ENCODE data around the gene MYF5. TPM values are rescaled to one million over a fixed set of nuclear protein-coding genes. Genes with fewer than 3 reads are reported as not detected.

Gene MYF5
- total RNA-seq, 2 donors from 2014 or later, result not detected

DNA sequence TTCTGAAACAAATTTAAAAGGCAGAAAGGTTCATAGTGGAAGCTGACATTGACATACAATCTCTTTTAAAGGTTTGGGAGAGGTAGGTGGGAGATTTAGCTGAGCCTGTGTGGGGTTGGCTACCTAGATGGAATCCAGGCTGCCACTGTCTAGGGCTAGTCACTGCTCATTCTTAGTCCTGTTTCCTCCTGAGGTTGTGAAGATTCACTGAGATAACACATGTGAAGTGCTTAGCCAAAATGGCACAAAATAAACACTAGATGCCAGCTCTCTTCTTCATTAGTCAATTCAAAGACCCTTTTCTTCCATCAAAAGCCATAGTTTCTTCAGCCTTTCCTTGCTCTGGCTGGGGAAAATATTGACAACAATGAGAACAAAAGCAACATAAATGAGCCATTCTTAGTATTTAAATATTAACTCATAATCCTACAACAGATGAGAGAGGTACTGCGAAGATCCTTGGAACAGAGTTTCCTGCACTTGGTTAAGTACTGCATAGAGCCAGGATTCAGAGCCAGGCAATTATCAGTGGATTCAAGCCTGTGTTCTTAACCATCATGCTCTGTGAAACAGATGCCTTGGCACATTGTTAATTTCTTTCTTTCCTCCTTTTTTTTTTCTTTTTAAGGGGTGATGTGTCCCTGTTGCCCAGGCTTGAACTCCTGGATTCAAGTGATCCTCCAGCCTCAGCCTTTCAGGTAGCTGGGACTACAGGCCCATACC lies 5.8 kb upstream of the MYF5 start:
- Mint-ChIP-seq H3K36me3 (ENCODE audit: insufficient read depth in 2 of 2) (peaks cover 0 to 2% of the 10 kb centered on the region in 2 donors), H3K9me3 (peaks cover under 1 to 1% of the 10 kb centered on the region in 2 donors), H3K27me3 (ENCODE audit: low read depth) (peaks cover 62% of the 10 kb centered on the region), H3K27ac (no peak overlapping the region), H3K4me1 (ENCODE audit: low read depth) (no peaks in the 10 kb centered on the region), H3K4me3 (no peak overlapping the region)
- DNase-seq (no peak), ATAC-seq (replicated peaks in 1 of 2) (no peak)

DNA sequence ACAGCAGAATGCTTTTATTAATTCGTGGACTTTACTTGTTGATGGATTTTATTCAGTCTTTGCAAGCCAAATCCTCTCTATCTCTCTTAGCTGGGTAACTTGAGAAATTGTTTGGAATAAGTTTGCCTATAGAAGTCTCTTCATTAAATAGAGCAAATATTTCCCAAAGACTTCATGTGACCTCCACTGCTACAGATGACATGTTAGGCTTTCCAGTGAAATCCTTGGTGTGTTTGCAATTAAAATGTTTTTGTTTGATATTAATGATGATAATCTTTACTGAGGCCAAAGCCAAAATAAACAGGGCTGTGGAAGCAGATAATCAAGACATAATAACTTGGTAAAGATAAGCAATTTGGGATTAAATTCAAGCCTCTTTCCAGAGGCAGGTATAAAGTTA lies 4.8 kb upstream of the MYF5 start:
- no peaks in the 10 kb centered on the region for H3K4me1 Mint-ChIP-seq (ENCODE audit: low read depth)
- H3K27me3 Mint-ChIP-seq (ENCODE audit: low read depth), result peaks cover 62% of the 10 kb centered on the region
- H3K36me3 Mint-ChIP-seq (ENCODE audit: insufficient read depth in 2 of 2), result peaks cover 0 to 4% of the 10 kb centered on the region in 2 donors
- H3K4me3 Mint-ChIP-seq, result no peak overlapping the region
- H3K27ac Mint-ChIP-seq, result no peak overlapping the region
- H3K9me3 Mint-ChIP-seq, result peaks cover 1 to 2% of the 10 kb centered on the region in 2 donors
- ATAC-seq (replicated peaks in 1 of 2) (no peak), DNase-seq (no peak)

DNA sequence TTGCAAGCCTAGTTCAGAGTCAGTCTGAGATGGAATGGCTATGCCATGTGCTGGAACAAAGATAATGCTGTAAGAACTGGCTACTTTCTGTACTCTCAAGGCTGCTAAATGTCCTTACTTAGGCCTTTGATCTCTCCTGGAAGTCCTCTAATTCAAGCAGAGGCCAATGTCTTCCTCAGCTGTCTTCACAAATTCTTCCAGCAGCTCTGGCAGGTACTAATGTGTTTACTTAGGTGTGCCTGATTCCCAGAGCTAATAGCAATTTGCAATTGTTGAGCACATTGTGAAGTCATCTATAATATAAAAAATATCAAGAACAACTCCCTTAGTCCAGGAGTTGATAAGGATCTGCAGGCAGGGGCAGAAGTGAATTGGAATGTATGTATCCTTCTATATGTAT lies 3.8 kb upstream of the MYF5 start:
- DNase-seq, result no peak
- Mint-ChIP-seq H3K9me3 (peaks cover 1 to 2% of the 10 kb centered on the region in 2 donors), H3K27me3 (ENCODE audit: low read depth) (peaks cover 52% of the 10 kb centered on the region)

DNA sequence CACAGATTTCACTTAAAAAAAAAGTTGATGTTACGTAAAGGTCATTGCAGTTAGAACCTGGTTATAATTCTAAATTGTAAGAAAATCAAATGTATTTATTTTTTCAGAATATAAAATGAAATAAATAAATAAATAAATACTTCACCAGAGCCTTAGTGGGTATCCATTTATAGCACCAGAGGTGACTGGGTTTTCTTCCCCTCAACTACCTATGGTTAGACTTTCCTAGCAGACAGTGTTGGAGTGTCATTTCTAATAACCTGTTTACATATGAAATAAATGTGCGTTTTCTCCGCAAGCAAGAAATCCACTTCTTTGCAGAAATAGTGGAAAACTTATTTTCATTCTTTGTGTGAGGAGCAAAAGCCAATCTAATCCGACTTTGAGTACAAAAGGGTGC lies 3.3 kb upstream of the MYF5 start:
- Mint-ChIP-seq H3K27ac (no peak overlapping the region), H3K4me3 (no peak overlapping the region), H3K4me1 (ENCODE audit: low read depth) (no peaks in the 10 kb centered on the region), H3K36me3 (ENCODE audit: insufficient read depth in 2 of 2) (peaks cover 0 to 4% of the 10 kb centered on the region in 2 donors), H3K27me3 (ENCODE audit: low read depth) (peaks cover 51% of the 10 kb centered on the region), H3K9me3 (peaks cover 1 to 2% of the 10 kb centered on the region in 2 donors)
- DNase-seq (no peak), ATAC-seq (replicated peaks in 1 of 2) (no peak)

More for the DNA sequence above, 3.8 kb upstream of the MYF5 start:
- peaks cover 0 to 4% of the 10 kb centered on the region in 2 donors for H3K36me3 Mint-ChIP-seq (ENCODE audit: insufficient read depth in 2 of 2)
- no peak overlapping the region for H3K27ac Mint-ChIP-seq
- no peak overlapping the region for H3K4me3 Mint-ChIP-seq
- no peaks in the 10 kb centered on the region for H3K4me1 Mint-ChIP-seq (ENCODE audit: low read depth)
- no peak for ATAC-seq (replicated peaks in 1 of 2)

DNA sequence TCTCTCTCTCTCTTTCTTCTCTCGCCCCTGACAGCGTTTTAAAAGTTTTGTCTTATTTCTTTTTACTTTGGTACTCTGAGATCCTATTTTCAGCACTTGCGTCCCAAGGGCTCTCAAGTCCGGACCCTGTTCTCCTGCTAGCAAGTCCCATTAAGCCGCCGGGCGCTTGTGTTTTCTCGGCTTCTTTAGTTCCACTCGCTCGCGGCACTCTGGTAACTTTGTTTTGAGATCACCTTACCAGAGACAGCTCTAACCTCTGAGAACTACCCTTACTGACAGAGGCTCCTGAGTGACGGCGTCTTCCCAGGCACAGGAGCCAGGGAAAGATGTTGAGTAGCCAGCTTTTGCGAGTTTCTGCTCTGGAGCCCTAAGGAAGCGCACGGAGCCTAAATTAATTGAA lies 2.7 kb upstream of the MYF5 start:
- H3K4me1 Mint-ChIP-seq (ENCODE audit: low read depth), result no peaks in the 10 kb centered on the region
- ATAC-seq (replicated peaks in 1 of 2), result no peak
- no peak overlapping the region for H3K4me3 Mint-ChIP-seq
- peaks cover 44% of the 10 kb centered on the region for H3K27me3 Mint-ChIP-seq (ENCODE audit: low read depth)
- peaks cover 1 to 2% of the 10 kb centered on the region in 2 donors for H3K9me3 Mint-ChIP-seq
- H3K27ac Mint-ChIP-seq, result no peak overlapping the region
- peaks cover 0 to 4% of the 10 kb centered on the region in 2 donors for H3K36me3 Mint-ChIP-seq (ENCODE audit: insufficient read depth in 2 of 2)
- DNase-seq, result no peak

DNA sequence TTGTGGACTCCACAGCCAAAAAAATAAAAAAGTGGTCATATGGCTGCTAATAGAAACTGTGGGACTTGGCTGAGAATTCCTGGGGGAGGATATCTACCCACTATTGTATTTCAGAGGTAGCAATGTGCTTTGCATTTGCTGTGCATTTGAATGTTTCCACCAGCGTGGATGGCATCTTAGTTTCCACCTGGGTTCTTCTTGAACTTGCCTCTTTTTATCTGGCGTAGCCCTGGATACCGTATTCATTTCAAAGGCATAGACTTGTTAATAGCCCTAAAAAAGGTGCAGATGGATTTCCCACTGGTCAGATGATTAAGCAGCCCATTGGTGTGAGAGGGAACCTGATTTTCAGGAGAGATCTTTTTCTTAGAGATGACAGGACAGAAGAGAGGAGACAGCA lies 1.9 kb upstream of the MYF5 start:
- H3K9me3 Mint-ChIP-seq, result peaks cover 1 to 2% of the 10 kb centered on the region in 2 donors
- no peak for DNase-seq
- H3K36me3 Mint-ChIP-seq (ENCODE audit: insufficient read depth in 2 of 2), result peaks cover 0 to 4% of the 10 kb centered on the region in 2 donors
- H3K4me3 Mint-ChIP-seq, result no peak overlapping the region
- H3K4me1 Mint-ChIP-seq (ENCODE audit: low read depth), result no peaks in the 10 kb centered on the region
- no peak overlapping the region for H3K27ac Mint-ChIP-seq
- no peak for ATAC-seq (replicated peaks in 1 of 2)
- H3K27me3 Mint-ChIP-seq (ENCODE audit: low read depth), result peaks cover 38% of the 10 kb centered on the region

DNA sequence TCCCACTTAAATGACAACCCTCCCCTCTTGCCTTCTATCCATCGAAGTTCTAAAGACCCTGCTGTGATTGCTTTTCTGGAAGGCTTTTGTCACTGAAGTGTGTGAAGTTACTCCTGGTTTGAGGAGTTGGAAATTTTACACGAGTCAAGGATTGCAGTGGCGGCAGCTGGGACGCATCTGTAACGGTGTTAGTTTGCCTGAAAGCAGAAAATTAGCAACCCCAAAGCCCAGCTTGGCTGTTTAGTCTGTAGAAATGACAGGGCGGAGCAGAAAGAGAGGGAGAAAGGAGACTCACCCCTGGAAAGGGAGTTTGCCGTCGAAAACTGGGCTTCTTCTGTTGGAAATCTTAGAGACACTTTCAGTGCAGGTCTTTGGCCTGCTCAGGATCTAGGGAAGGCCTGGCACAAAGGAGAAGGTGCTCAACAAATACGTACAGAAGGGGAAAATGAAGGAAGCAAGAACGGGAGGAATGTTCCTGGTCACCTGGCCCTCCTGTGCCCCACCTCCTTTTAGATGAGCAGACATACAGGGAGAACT lies 931 bp upstream of the MYF5 start:
- Mint-ChIP-seq H3K36me3 (ENCODE audit: insufficient read depth in 2 of 2) (peaks cover 0 to 4% of the 10 kb centered on the region in 2 donors), H3K4me1 (ENCODE audit: low read depth) (no peaks in the 10 kb centered on the region), H3K4me3 (no peak overlapping the region), H3K9me3 (peaks cover 1 to 2% of the 10 kb centered on the region in 2 donors), H3K27ac (no peak overlapping the region), H3K27me3 (ENCODE audit: low read depth) (peaks cover 30% of the 10 kb centered on the region)
- DNase-seq (no peak), ATAC-seq (replicated peaks in 1 of 2) (no peak)

DNA sequence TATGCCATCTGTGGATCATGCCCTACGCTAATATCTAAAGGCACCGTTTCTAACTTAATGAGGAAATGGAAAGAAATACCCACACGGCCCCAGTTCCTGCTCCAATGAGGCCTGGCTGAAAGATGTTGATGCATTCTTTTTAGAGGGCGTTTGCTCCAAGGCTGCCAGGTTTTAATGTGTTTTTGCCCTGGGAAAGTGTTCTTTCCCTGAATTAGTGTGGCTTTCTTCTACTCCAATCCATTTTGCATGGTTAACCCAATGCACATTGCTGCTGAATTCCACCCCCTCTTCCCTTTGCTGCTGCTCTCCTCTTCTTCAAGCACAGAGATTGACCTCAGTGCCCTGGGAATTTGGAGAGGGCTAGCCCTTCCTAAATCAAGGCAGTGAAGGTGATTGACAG lies 1.1 kb downstream of the MYF5 start:
- no peak for ATAC-seq (replicated peaks in 1 of 2)
- H3K9me3 Mint-ChIP-seq, result peaks cover 1 to 2% of the 10 kb centered on the region in 2 donors
- H3K36me3 Mint-ChIP-seq (ENCODE audit: insufficient read depth in 2 of 2), result peaks cover 0 to 4% of the 10 kb centered on the region in 2 donors
- peaks cover 30% of the 10 kb centered on the region for H3K27me3 Mint-ChIP-seq (ENCODE audit: low read depth)
- no peaks in the 10 kb centered on the region for H3K4me1 Mint-ChIP-seq (ENCODE audit: low read depth)
- no peak overlapping the region for H3K4me3 Mint-ChIP-seq
- no peak overlapping the region for H3K27ac Mint-ChIP-seq
- DNase-seq, result no peak

DNA sequence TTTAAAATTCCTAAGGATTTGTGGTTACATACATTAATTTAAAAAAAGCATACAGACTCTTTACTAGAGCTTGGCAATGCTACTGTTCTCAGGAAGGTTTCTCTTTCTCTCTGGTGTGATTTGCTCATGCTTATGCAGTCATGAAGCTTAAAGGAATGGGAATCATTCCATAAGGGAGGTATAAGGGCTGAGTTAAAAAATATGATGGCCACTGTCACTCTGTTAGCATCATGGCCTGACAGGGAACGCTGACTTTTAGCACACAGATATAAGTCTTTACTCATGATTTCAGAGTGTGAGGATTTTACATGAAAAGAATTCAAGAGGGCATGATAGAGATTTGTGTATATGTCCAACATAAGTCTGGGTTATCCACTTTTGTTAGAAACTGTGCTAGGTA lies 3.8 kb downstream of the MYF5 start:
- DNase-seq (no peak), ATAC-seq (replicated peaks in 1 of 2) (no peak)
- Mint-ChIP-seq H3K27me3 (ENCODE audit: low read depth) (peaks cover 8% of the 10 kb centered on the region), H3K27ac (no peak overlapping the region), H3K9me3 (peaks cover 0 to 2% of the 10 kb centered on the region in 2 donors), H3K36me3 (ENCODE audit: insufficient read depth in 2 of 2) (peaks cover 0 to 2% of the 10 kb centered on the region in 2 donors), H3K4me3 (no peak overlapping the region), H3K4me1 (ENCODE audit: low read depth) (no peaks in the 10 kb centered on the region)

DNA sequence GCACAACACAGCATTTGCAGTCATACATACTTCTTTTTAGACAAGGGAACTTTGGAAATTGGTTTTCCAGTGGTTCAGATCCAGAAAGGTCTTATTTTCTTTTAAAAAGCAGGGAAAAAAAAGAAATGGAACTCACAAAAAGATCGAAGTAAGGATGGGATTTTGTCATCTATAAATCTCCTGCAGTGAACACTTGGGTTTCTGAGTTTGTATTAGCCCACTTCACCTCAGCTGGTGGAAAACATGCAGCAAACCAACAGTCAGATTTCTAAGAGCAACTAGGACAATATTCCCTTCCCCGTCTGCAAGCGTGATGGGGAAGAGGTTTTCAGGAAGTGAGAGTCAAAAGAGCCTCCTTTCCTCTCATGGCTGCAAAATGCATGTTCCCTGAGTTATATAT lies 4.6 kb downstream of the MYF5 start:
- no peak for DNase-seq
- Mint-ChIP-seq H3K27ac (no peak overlapping the region), H3K9me3 (peaks cover 0 to 3% of the 10 kb centered on the region in 2 donors), H3K36me3 (ENCODE audit: insufficient read depth in 2 of 2) (peaks cover 0 to 2% of the 10 kb centered on the region in 2 donors), H3K4me1 (ENCODE audit: low read depth) (no peaks in the 10 kb centered on the region), H3K4me3 (no peak overlapping the region), H3K27me3 (ENCODE audit: low read depth) (peaks cover under 1% of the 10 kb centered on the region)
- no peak for ATAC-seq (replicated peaks in 1 of 2)

DNA sequence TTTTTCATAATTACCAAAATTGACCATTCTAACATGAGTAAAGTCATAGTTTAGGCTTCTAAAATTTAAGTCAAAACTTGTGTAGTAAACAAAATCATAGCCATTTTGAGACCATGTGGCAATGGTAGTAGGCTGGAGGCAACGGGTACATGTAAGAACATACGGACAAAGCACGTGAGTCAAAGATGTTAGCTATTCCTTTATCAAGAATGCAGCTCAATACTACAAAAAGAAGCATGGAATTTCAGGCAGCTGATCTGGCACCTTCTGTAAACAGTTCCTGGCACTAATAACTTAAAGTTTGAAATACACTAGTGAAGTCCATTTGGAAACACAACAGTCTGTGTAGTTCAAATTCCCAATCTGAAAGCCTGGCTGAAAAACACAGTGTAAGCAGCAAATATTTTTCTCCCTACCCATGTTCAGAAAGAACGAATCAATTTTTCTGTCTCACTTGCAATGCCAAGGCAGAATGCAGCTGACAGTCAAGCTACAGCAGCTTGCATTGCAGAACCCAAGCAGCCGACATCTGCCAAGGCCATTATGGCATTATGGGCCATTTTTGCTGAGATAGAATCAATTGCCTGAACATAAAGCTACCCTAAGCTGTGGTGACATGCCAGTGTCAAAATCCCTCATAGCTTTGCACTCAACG lies 29.3 kb downstream of the MYF5 start:
- Mint-ChIP-seq H3K27me3 (ENCODE audit: low read depth) (no peaks in the 10 kb centered on the region), H3K4me3 (no peak overlapping the region), H3K4me1 (ENCODE audit: low read depth) (no peaks in the 10 kb centered on the region), H3K9me3 (peaks cover under 1 to 2% of the 10 kb centered on the region in 2 donors), H3K36me3 (ENCODE audit: insufficient read depth in 2 of 2) (no peaks in the 10 kb centered on the region), H3K27ac (no peak overlapping the region)
- ATAC-seq (replicated peaks in 1 of 2) (no peak), DNase-seq (no peak)

DNA sequence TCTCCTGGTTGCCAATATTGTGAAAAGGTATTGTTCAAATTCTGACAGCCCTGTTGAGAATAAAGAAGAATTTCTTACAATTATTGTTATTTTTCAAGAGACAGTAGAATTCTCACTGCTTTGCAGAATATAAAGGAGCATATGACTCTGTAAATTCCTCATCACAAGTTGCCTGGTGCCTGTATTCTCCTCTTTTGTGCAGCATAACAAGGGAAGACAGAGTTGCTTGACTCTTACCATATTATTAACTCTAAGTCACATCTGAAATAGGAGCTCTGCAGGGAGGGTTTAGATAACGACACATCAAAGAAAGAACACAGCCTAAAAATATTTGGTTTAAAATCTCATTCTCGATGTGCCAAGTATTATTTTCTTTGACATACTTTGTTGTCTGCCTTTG lies 31.1 kb downstream of the MYF5 start:
- no peaks in the 10 kb centered on the region for H3K4me1 Mint-ChIP-seq (ENCODE audit: low read depth)
- H3K27ac Mint-ChIP-seq, result no peak overlapping the region
- DNase-seq, result no peak
- H3K27me3 Mint-ChIP-seq (ENCODE audit: low read depth), result no peaks in the 10 kb centered on the region
- H3K36me3 Mint-ChIP-seq (ENCODE audit: insufficient read depth in 2 of 2), result no peaks in the 10 kb centered on the region
- peaks cover 2% of the 10 kb centered on the region in 2 donors for H3K9me3 Mint-ChIP-seq
- H3K4me3 Mint-ChIP-seq, result no peak overlapping the region
- ATAC-seq (replicated peaks in 1 of 2), result no peak

DNA sequence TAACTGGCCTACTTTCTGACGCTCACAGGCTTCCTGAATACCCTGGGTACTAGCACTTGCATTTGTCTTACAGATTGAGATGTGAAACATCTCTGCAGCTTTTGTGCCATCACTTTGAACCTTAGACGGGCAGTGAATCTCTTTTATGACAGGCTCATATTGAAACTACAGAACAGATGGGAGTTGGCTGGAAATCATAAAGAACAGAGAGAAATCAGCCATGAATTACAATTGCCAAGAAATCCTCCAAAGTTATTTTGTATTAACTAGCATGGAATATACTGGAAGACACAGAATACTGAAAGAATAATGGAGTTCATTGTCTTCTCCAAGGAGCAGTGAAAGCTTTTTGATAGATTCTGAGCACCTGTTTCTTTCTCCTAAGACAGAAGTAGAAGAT lies 32.7 kb downstream of the MYF5 start:
- no peak overlapping the region for H3K4me3 Mint-ChIP-seq
- no peak overlapping the region for H3K27ac Mint-ChIP-seq
- no peaks in the 10 kb centered on the region for H3K27me3 Mint-ChIP-seq (ENCODE audit: low read depth)
- no peaks in the 10 kb centered on the region for H3K4me1 Mint-ChIP-seq (ENCODE audit: low read depth)
- no peaks in the 10 kb centered on the region for H3K36me3 Mint-ChIP-seq (ENCODE audit: insufficient read depth in 2 of 2)
- ATAC-seq (replicated peaks in 1 of 2) (no peak), DNase-seq (no peak)
- peaks cover 2 to 6% of the 10 kb centered on the region in 2 donors for H3K9me3 Mint-ChIP-seq

Data from activated T-cell treated with anti-CD3 and anti-CD28 coated beads, Interleukin-2, amount 50 U/mL, for 72 hours (primary cell).